ENCODE results near the gene HOXB4. TPM values are rescaled to one million over a fixed set of nuclear protein-coding genes. Genes with fewer than 3 reads are reported as not detected.

HOXB4 gene
- total and polyA plus RNA-seq, 2 of the 4 experiments (the other 2 are of a cell fraction) = 2.0 to 8.5 TPM

- intact Hi-C loops (cut with micrococcal nuclease) (no loop called here), dilution Hi-C loops (cut with HindIII; ENCODE audit: low sequenced_read_pairs, unreplicated experiment) (no loop called here), in situ Hi-C loops (cut with MboI; ENCODE audit: low sequenced_read_pairs) (no loop called here)
- H2BK15ac ChIP-seq (ENCODE audit: low read depth, low read length) = peak overlapping the region; percentile 4; the same call in 2 of the 3 replicates
- H2BK120ac ChIP-seq (ENCODE audit: low read depth, low read length) = peak overlapping the region; percentile 71
- peak overlapping the region; percentile 19; the same call in 1 of the 2 replicates for H4K5ac ChIP-seq (ENCODE audit: low read depth, low read length)
- H3K56ac ChIP-seq (ENCODE audit: extremely low read depth, insufficient read depth, low read length) = peak overlapping the region; percentile 65; the same call in 1 of the 2 replicates
- peak overlapping the region; percentile 91 for H3K4ac ChIP-seq (ENCODE audit: low read depth, low read length)
- peak overlapping the region; percentile 91 for H3K14ac ChIP-seq (replicated peaks; ENCODE audit: low read depth, low read length)
- BruUV-seq (replicated peaks) = no TSS peak
- H3K27ac ChIP-seq (ENCODE audit: insufficient read depth, low read length) = peak overlapping the region; percentile 93
- 27% methylated on average over 2 of the region's 15 CpGs; no CpG with 5 or more reads in 1 of the 2 experiments for WGBS, 2 experiments (ENCODE audit: extremely low coverage in 2 of 2, insufficient read length in 1 of 2)
- peak overlapping the region; percentile 88 for H2AK9ac ChIP-seq (replicated peaks; ENCODE audit: low read depth, low read length, poor library complexity)
- peak overlapping the region; percentile 70 for H4K91ac ChIP-seq (ENCODE audit: insufficient read depth, low read depth, low read length)
- peaks cover 30% of the 10 kb centered on the region for H4K20me1 ChIP-seq (ENCODE audit: insufficient read depth, low read length)
- H2BK20ac ChIP-seq (ENCODE audit: low read depth, low read length) = peak overlapping the region; percentile 60
- no peak overlapping the region; the same call in 1 of the 2 replicates for H3K4me3 ChIP-seq (ENCODE audit: insufficient read depth, low read depth, low read length)
- peaks cover 37% of the 10 kb centered on the region; the same call in 1 of the 2 replicates for H3K36me3 ChIP-seq (ENCODE audit: control insufficient read depth, insufficient read depth, low read length)
- no peak for ATAC-seq (ENCODE audit: low read depth)
- TF ChIP-seq BHLHE40 (IDR thresholded peaks at IDR 0.05; ENCODE audit: low read depth, low read length) (no peak), FOS (IDR thresholded peaks at IDR 0.05; ENCODE audit: low read depth, low read length) (no peak), RFX5 (IDR thresholded peaks at IDR 0.05; ENCODE audit: low read depth, low read length) (no peak), MXI1 (IDR thresholded peaks at IDR 0.05; ENCODE audit: borderline replicate concordance, low read depth, low read length) (no peak), CTCF (conservative IDR thresholded peaks at IDR 0.05; ENCODE audit: low read depth, low read length) (peak; percentile 46), RAD21 (IDR thresholded peaks at IDR 0.05; ENCODE audit: low read length) (peak; percentile 35; the same call in 1 of the 2 replicates), CHD1 (IDR thresholded peaks at IDR 0.05; ENCODE audit: low read depth, low read length) (no peak), NFE2L2 (IDR thresholded peaks at IDR 0.05; ENCODE audit: low read depth, low read length) (no peak), MAFK (IDR thresholded peaks at IDR 0.05; ENCODE audit: low read depth, low read length) (no peak), SMC3 (IDR thresholded peaks at IDR 0.05; ENCODE audit: low read depth, low read length) (0 out of 2 replicates have a peak, but pooled peaks have one; percentile 8), ELK1 (IDR thresholded peaks at IDR 0.05; ENCODE audit: borderline replicate concordance, low read depth, low read length) (no peak), MAZ (IDR thresholded peaks at IDR 0.05; ENCODE audit: borderline replicate concordance, low read depth, low read length) (no peak; the same call in 1 of the 2 replicates), POLR2A (IDR thresholded peaks at IDR 0.05; ENCODE audit: low read depth, low read length) (no peak)
- peak overlapping the region; percentile 38 to 73 for H4K8ac ChIP-seq (ENCODE audit: low read depth in 2 of 2, low read length in 2 of 2)
- peak overlapping the region; percentile 76 for H2AK5ac ChIP-seq (ENCODE audit: low read depth, low read length)
- no peak overlapping the region for H2AFZ ChIP-seq (replicated peaks; ENCODE audit: low read length, poor library complexity)
- H3K4me2 ChIP-seq (ENCODE audit: low read depth, low read length) = peak overlapping the region; percentile 88
- H3K9me1 ChIP-seq (ENCODE audit: insufficient read depth, low read length) = peaks cover 20% of the 10 kb centered on the region
- peaks cover 0 to 24% of the 10 kb centered on the region in 2 experiments; a peak in 1 of 4 replicates for H3K79me1 ChIP-seq (ENCODE audit: low read depth in 1 of 2, low read length in 2 of 2)
- peak overlapping the region; percentile 80 for H2BK5ac ChIP-seq (ENCODE audit: low read depth, low read length, poor library complexity, severe bottlenecking)
- no peaks in the 10 kb centered on the region for H3K27me3 ChIP-seq (ENCODE audit: control insufficient read depth, insufficient read depth, low read length)
- CTCF ChIA-PET = interaction anchor here (1.4 kb wide), 1 partner anchor 69 kb away, joined by 3 read pairs; no protein-coding TSS in a partner anchor
- H3K4me1 ChIP-seq (ENCODE audit: control insufficient read depth, insufficient read depth, low read length) = peaks cover 79% of the 10 kb centered on the region
- DNase-seq = peak; percentile 68
- peak overlapping the region; percentile 38 for H3K18ac ChIP-seq (ENCODE audit: low read depth, low read length)
- POLR2A ChIA-PET (ENCODE audit: unreplicated experiment) = no interaction called here
- peak overlapping the region; percentile 96 for H3K23ac ChIP-seq (ENCODE audit: low read depth, low read length)
- H3K9ac ChIP-seq (ENCODE audit: low read depth, low read length) = peak overlapping the region; percentile 78
- H3K9me3 ChIP-seq (ENCODE audit: control insufficient read depth, insufficient read depth, low read length) = no peaks in the 10 kb centered on the region
Observed at GRCh38 chr17:48561884-48562810, 16.0 kb downstream of the HOXB4 start.
